Activated naive CD8-positive, alpha-beta T cell treated with anti-CD3 and anti-CD28 coated beads, Interleukin-2, amount 50 U/mL, for 24 hours (primary cell): ENCODE measurements around the gene CCDC85C.
A peak's percentile ranks its signal among the peaks of the same experiment; 100 is the strongest.

Source experiments
- ATAC-seq: fragments of 150-1000 bp; cut with Tn5 transposase; one replicate; pipeline ENCODE4 v1.10.0; 2021
- DNase-seq: peaks from one replicate; pipeline ENCODE4 v3.0.0; 2021
- H3K27ac Mint-ChIP-seq: one replicate; pipeline ENCODE4 v1.8.0; 2021; ENCODE audit warnings: mild to moderate bottlenecking, mixed read lengths
- H3K27me3 Mint-ChIP-seq: one replicate; pipeline ENCODE4 v1.8.0; 2021; ENCODE audit warnings: mixed read lengths
- H3K36me3 Mint-ChIP-seq: one replicate; pipeline ENCODE4 v1.8.0; 2021; ENCODE audit warnings: low read depth, mixed read lengths
- H3K4me1 Mint-ChIP-seq: one replicate; pipeline ENCODE4 v1.8.0; 2021; ENCODE audit warnings: mixed read lengths
- H3K4me3 Mint-ChIP-seq: one replicate; pipeline ENCODE4 v1.8.0; 2021; ENCODE audit warnings: mild to moderate bottlenecking, moderate library complexity, mixed read lengths
- H3K9me3 Mint-ChIP-seq: one replicate; pipeline ENCODE4 v1.8.0; 2021; ENCODE audit warnings: mixed read lengths

Gene CCDC85C

GRCh38 chr14:99544991-99545390 lies 59.0 kb downstream of the CCDC85C start:
- Mint-ChIP-seq H3K4me1 (peaks cover 5% of the 10 kb centered on the region), H3K9me3 (no peaks in the 10 kb centered on the region), H3K27me3 (no peaks in the 10 kb centered on the region), H3K36me3 (no peaks in the 10 kb centered on the region), H3K4me3 (no peak overlapping the region), H3K27ac (no peak overlapping the region)
- ATAC-seq (no peak), DNase-seq (no peak)

GRCh38 chr14:99543985-99544384 lies 60.0 kb downstream of the CCDC85C start:
- Mint-ChIP-seq H3K36me3 (no peaks in the 10 kb centered on the region), H3K27me3 (no peaks in the 10 kb centered on the region), H3K27ac (no peak overlapping the region), H3K9me3 (no peaks in the 10 kb centered on the region), H3K4me1 (peaks cover 5% of the 10 kb centered on the region), H3K4me3 (no peak overlapping the region)
- DNase-seq (no peak), ATAC-seq (no peak)

- DNase-seq (no peak), ATAC-seq (no peak)
- peaks cover 5% of the 10 kb centered on the region for H3K4me1 Mint-ChIP-seq
- no peak overlapping the region for H3K4me3 Mint-ChIP-seq
- H3K9me3 Mint-ChIP-seq, result no peaks in the 10 kb centered on the region
- H3K27ac Mint-ChIP-seq, result no peak overlapping the region
- H3K27me3 Mint-ChIP-seq, result no peaks in the 10 kb centered on the region
- H3K36me3 Mint-ChIP-seq, result no peaks in the 10 kb centered on the region
Observed at GRCh38 chr14:99543370-99543769, 60.6 kb downstream of the CCDC85C start.

- H3K9me3 Mint-ChIP-seq, result no peaks in the 10 kb centered on the region
- H3K27ac Mint-ChIP-seq, result no peak overlapping the region
- no peak overlapping the region for H3K4me3 Mint-ChIP-seq
- DNase-seq, result no peak
- peaks cover 5% of the 10 kb centered on the region for H3K4me1 Mint-ChIP-seq
- H3K27me3 Mint-ChIP-seq, result no peaks in the 10 kb centered on the region
- ATAC-seq, result no peak
- no peaks in the 10 kb centered on the region for H3K36me3 Mint-ChIP-seq
Observed at GRCh38 chr14:99542566-99542965, 61.4 kb downstream of the CCDC85C start.

GRCh38 chr14:99541677-99542470 lies 62.1 kb downstream of the CCDC85C start:
- H3K4me3 Mint-ChIP-seq, result no peak overlapping the region
- H3K36me3 Mint-ChIP-seq, result no peaks in the 10 kb centered on the region
- H3K4me1 Mint-ChIP-seq, result peaks cover 5% of the 10 kb centered on the region
- no peaks in the 10 kb centered on the region for H3K27me3 Mint-ChIP-seq
- ATAC-seq, result peak; percentile 53
- no peak for DNase-seq
- no peak overlapping the region for H3K27ac Mint-ChIP-seq
- no peaks in the 10 kb centered on the region for H3K9me3 Mint-ChIP-seq

- ATAC-seq (no peak), DNase-seq (no peak)
- Mint-ChIP-seq H3K27ac (no peak overlapping the region), H3K36me3 (no peaks in the 10 kb centered on the region), H3K9me3 (no peaks in the 10 kb centered on the region), H3K4me3 (no peak overlapping the region), H3K4me1 (peaks cover 5% of the 10 kb centered on the region), H3K27me3 (no peaks in the 10 kb centered on the region)
Observed at GRCh38 chr14:99541211-99541610, 62.8 kb downstream of the CCDC85C start.

GRCh38 chr14:99540196-99541032 lies 63.6 kb downstream of the CCDC85C start:
- no peaks in the 10 kb centered on the region for H3K9me3 Mint-ChIP-seq
- peaks cover 5% of the 10 kb centered on the region for H3K4me1 Mint-ChIP-seq
- DNase-seq (no peak), ATAC-seq (no peak)
- H3K27ac Mint-ChIP-seq, result no peak overlapping the region
- no peak overlapping the region for H3K4me3 Mint-ChIP-seq
- H3K36me3 Mint-ChIP-seq, result no peaks in the 10 kb centered on the region
- H3K27me3 Mint-ChIP-seq, result no peaks in the 10 kb centered on the region

GRCh38 chr14:99539491-99539890 lies 64.5 kb downstream of the CCDC85C start:
- Mint-ChIP-seq H3K27me3 (no peaks in the 10 kb centered on the region), H3K9me3 (no peaks in the 10 kb centered on the region), H3K4me3 (no peak overlapping the region), H3K36me3 (no peaks in the 10 kb centered on the region), H3K4me1 (peaks cover 5% of the 10 kb centered on the region), H3K27ac (no peak overlapping the region)
- ATAC-seq (no peak), DNase-seq (no peak)

GRCh38 chr14:99538733-99539132 lies 65.3 kb downstream of the CCDC85C start:
- no peaks in the 10 kb centered on the region for H3K36me3 Mint-ChIP-seq
- no peaks in the 10 kb centered on the region for H3K27me3 Mint-ChIP-seq
- H3K9me3 Mint-ChIP-seq, result no peaks in the 10 kb centered on the region
- H3K4me3 Mint-ChIP-seq, result no peak overlapping the region
- peaks cover 5% of the 10 kb centered on the region for H3K4me1 Mint-ChIP-seq
- H3K27ac Mint-ChIP-seq, result no peak overlapping the region
- no peak for DNase-seq
- ATAC-seq, result no peak

- Mint-ChIP-seq H3K36me3 (no peaks in the 10 kb centered on the region), H3K4me1 (peaks cover 5% of the 10 kb centered on the region), H3K9me3 (no peaks in the 10 kb centered on the region), H3K27ac (no peak overlapping the region), H3K27me3 (no peaks in the 10 kb centered on the region), H3K4me3 (no peak overlapping the region)
- DNase-seq (no peak), ATAC-seq (no peak)
Observed at GRCh38 chr14:99538275-99538674, 65.7 kb downstream of the CCDC85C start.

GRCh38 chr14:99537399-99537798 lies 66.6 kb downstream of the CCDC85C start:
- H3K4me1 Mint-ChIP-seq, result peaks cover 5% of the 10 kb centered on the region
- no peak overlapping the region for H3K27ac Mint-ChIP-seq
- DNase-seq, result no peak
- no peaks in the 10 kb centered on the region for H3K9me3 Mint-ChIP-seq
- H3K4me3 Mint-ChIP-seq, result no peak overlapping the region
- H3K27me3 Mint-ChIP-seq, result no peaks in the 10 kb centered on the region
- no peak for ATAC-seq
- H3K36me3 Mint-ChIP-seq, result no peaks in the 10 kb centered on the region

GRCh38 chr14:99535908-99536778 lies 67.9 kb downstream of the CCDC85C start:
- no peaks in the 10 kb centered on the region for H3K36me3 Mint-ChIP-seq

GRCh38 chr14:99535448-99535847 lies 68.6 kb downstream of the CCDC85C start:
- no peaks in the 10 kb centered on the region for H3K9me3 Mint-ChIP-seq
- no peaks in the 10 kb centered on the region for H3K36me3 Mint-ChIP-seq
- H3K4me3 Mint-ChIP-seq, result no peak overlapping the region
- H3K4me1 Mint-ChIP-seq, result no peaks in the 10 kb centered on the region
- DNase-seq (no peak), ATAC-seq (no peak)
- H3K27me3 Mint-ChIP-seq, result no peaks in the 10 kb centered on the region
- H3K27ac Mint-ChIP-seq, result no peak overlapping the region

More at GRCh38 chr14:99535908-99536778, 67.9 kb downstream of the CCDC85C start:
- ATAC-seq (no peak), DNase-seq (no peak)
- no peak overlapping the region for H3K27ac Mint-ChIP-seq
- H3K4me3 Mint-ChIP-seq, result no peak overlapping the region
- H3K27me3 Mint-ChIP-seq, result no peaks in the 10 kb centered on the region
- no peaks in the 10 kb centered on the region for H3K9me3 Mint-ChIP-seq
- peaks cover 2% of the 10 kb centered on the region for H3K4me1 Mint-ChIP-seq

GRCh38 chr14:99534863-99535262 lies 69.1 kb downstream of the CCDC85C start:
- H3K4me1 Mint-ChIP-seq, result no peaks in the 10 kb centered on the region
- no peaks in the 10 kb centered on the region for H3K27me3 Mint-ChIP-seq
- no peaks in the 10 kb centered on the region for H3K9me3 Mint-ChIP-seq
- no peak overlapping the region for H3K27ac Mint-ChIP-seq
- H3K4me3 Mint-ChIP-seq, result no peak overlapping the region
- no peaks in the 10 kb centered on the region for H3K36me3 Mint-ChIP-seq
- DNase-seq (no peak), ATAC-seq (no peak)
